ENCODE results near the gene LGALS1. TPM values are rescaled to one million over a fixed set of nuclear protein-coding genes. Genes with fewer than 3 reads are reported as not detected.
"Not testable (repeated sequence)": the region's sequence is repeated elsewhere in the genome, so short reads cannot be mapped to it uniquely, and the experiment has no call there.

The LGALS1 gene
- total RNA-seq, 1 donor from 2014 or later = 1,086 TPM

GRCh38 chr22:37638391-37639069 lies 36.9 kb upstream of the LGALS1 start:
- no peak for ATAC-seq
- no peak for DNase-seq
- intact Hi-C loops (cut with micrococcal nuclease) = no loop called here

DNA sequence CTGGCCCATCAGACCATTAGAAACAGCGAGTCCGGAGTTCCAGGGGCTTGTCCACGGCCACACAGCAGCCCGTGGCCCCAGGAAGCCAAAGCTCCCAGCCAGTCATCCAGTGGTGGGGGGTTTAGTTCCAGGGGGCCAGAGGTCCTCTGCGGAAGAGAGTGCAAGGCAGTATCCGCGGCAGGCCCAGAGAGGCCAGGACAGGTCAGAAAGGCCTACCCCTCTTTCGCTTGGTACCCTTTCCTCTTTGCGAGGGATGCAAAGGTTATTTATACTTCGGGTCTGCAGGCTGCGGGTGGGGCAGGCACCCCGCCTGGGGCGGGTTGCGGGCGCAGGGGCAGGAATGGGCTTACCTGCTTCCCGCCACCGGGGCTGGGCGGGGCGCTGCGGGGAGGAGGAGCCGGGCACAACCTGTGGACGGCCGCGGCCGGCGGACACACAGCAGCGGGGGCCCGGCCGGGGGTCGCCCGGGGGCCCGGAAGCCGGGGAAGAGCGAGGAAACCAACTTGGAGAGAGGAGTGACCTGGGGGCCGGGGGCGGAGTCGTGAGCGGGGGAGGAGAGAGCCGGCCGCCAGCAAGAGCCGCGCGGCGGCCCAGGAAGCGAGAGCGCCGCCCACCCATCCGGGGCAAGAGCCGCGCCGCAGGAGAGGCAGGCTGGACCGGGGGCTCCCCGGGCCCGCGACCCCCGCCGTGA lies 36.2 kb upstream of the LGALS1 start, which contains the start of gene SH3BP1:
Gene SH3BP1 (plus strand): TSS at position 600 of the 691 bp plus-strand sequence. CDS start 119 bp downstream, outside the sequence.
- intact Hi-C loops (cut with micrococcal nuclease) = no loop called here
- ATAC-seq (peak; percentile 58), DNase-seq (peak; percentile 76)

- ATAC-seq (no peak), DNase-seq (no peak)
- intact Hi-C loops (cut with micrococcal nuclease) = loop anchor here (10.0 kb wide), 1 partner anchor 55 kb away; the partner anchor contains the start of gene TRIOBP
Measured at GRCh38 chr22:37639771-37640590, 35.5 kb upstream of the LGALS1 start.

- ATAC-seq (no peak), DNase-seq (no peak)
- intact Hi-C loops (cut with micrococcal nuclease) = loop anchor here (10.0 kb wide), 1 partner anchor 54 kb away; the partner anchor contains the start of gene TRIOBP
Measured at GRCh38 chr22:37640591-37641560, 34.6 kb upstream of the LGALS1 start.

DNA sequence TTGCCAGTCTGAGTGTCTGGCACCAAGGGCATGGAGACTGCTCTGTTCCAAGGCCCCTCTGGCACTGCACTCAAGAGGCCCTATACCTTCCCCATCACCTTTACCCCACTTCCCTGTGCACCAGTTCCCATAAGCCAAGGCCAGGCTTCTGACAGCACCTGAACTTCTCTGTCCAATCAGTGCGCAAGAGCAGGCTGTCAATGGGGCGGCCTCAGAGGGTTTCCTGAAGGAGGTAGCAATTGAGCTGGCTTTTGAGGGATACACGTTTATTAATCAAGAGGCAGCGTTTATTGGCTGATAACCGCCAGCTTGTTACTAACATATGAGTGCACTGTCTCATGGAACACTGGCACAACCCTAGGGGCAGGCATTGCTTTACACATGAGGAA lies 33.9 kb upstream of the LGALS1 start:
- DNase-seq (no peak), ATAC-seq (no peak)
- intact Hi-C loops (cut with micrococcal nuclease) = loop anchor here (10.0 kb wide), 1 partner anchor 53 kb away; the partner anchor contains the start of gene TRIOBP

GRCh38 chr22:37643225-37643847 lies 32.1 kb upstream of the LGALS1 start:
- intact Hi-C loops (cut with micrococcal nuclease) = loop anchor here (10.0 kb wide), 1 partner anchor 51 kb away; the partner anchor contains the start of gene TRIOBP
- ATAC-seq = peak; percentile 83

DNA sequence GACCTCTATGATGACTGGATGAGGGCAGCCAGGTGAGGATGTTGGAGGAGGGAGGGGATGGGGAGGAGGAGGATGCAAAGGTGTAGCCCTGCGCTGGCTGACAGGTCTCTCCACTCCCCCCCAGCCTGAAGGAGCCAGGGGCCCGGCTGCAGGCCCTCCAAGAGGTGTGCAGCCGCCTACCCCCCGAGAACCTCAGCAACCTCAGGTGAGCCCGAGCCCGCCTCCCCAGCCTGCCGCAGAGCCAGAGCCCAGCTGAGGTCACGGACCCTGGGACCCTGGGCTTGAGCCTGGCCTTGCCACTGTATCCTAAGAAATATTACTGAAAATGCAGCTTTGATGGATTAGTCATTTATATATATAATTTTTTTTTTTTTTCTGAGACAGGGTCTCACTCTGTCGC lies 28.1 kb upstream of the LGALS1 start:
- ATAC-seq = no peak
- DNase-seq = no peak

More at GRCh38 chr22:37643225-37643847, 32.1 kb upstream of the LGALS1 start:
- peak; percentile 93 for DNase-seq

GRCh38 chr22:37647928-37648327 lies 27.5 kb upstream of the LGALS1 start:
- no peak for DNase-seq
- intact Hi-C loops (cut with micrococcal nuclease) = loop anchor here (10.0 kb wide), 1 partner anchor 47 kb away; the partner anchor contains the start of gene TRIOBP
- no peak for ATAC-seq

More for the DNA sequence above, 28.1 kb upstream of the LGALS1 start:
- intact Hi-C loops (cut with micrococcal nuclease) = loop anchor here (10.0 kb wide), 1 partner anchor 47 kb away; the partner anchor contains the start of gene TRIOBP

- intact Hi-C loops (cut with micrococcal nuclease) = no loop called here
- DNase-seq = no peak
- ATAC-seq = no peak
Measured at GRCh38 chr22:37650463-37651136, 24.8 kb upstream of the LGALS1 start.

- intact Hi-C loops (cut with micrococcal nuclease) = no loop called here
- DNase-seq = no peak
- no peak for ATAC-seq
Measured at GRCh38 chr22:37654563-37655251, 20.7 kb upstream of the LGALS1 start.

DNA sequence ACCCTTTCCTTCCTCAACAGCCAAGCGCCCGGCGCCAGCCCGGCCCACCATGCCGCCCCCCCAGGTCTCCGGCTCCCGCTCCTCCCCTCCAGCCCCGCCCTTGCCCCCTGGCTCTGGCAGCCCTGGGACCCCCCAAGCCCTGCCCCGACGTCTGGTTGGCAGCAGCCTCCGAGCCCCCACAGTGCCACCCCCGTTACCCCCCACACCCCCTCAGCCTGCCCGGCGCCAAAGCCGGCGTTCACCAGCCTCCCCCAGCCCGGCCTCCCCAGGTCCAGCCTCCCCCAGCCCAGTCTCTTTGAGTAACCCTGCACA lies 20.2 kb upstream of the LGALS1 start:
- no peak for ATAC-seq

GRCh38 chr22:37656583-37656982 lies 18.9 kb upstream of the LGALS1 start:
- DNase-seq; ATAC-seq; intact Hi-C loops (cut with micrococcal nuclease): not testable (repeated sequence)

More for the DNA sequence above, 20.2 kb upstream of the LGALS1 start:
- DNase-seq = no peak
- intact Hi-C loops (cut with micrococcal nuclease) = no loop called here

- ATAC-seq = no peak
- intact Hi-C loops (cut with micrococcal nuclease) = no loop called here
- DNase-seq = no peak
Measured at GRCh38 chr22:37657590-37658132, 17.8 kb upstream of the LGALS1 start.

- peak; percentile 96 for ATAC-seq
- intact Hi-C loops (cut with micrococcal nuclease) = no loop called here
- peak; percentile 99 for DNase-seq
Measured at GRCh38 chr22:37658133-37659065, 17.0 kb upstream of the LGALS1 start, which contains the start of gene PDXP. TSS of gene PDXP (plus strand) at chr22:37658723. CDS start at chr22:37658783, 60 bp downstream.
